ENCODE results near the gene GABARAP.

- TF ChIP-seq CTCF (conservative IDR thresholded peaks at IDR 0.05; ENCODE audit: low read depth, low read length) (no peak), POLR2A (IDR thresholded peaks at IDR 0.05; ENCODE audit: low read depth, low read length) (no peak)
These were observed 17.9 kb upstream of the GABARAP start for GRCh38 chr17:7260151-7260550.

Data from IMR-90 (cell line).